Chondrocyte (in vitro differentiated cells): ENCODE results near the gene PCMTD2. TPM values are rescaled to one million over a fixed set of nuclear protein-coding genes. Genes with fewer than 3 reads are reported as not detected.

Source experiments
- DNase-seq: peaks from one replicate; pipeline ENCODE4 v3.0.0; 2021; ENCODE audit warnings: mixed read lengths, low spot score
- H3K27ac Mint-ChIP-seq: one replicate; pipeline ENCODE4 v1.8.0; 2021; ENCODE audit warnings: mild to moderate bottlenecking, moderate library complexity, mixed read lengths; ENCODE audit not compliant: unreplicated experiment
- H3K27me3 Mint-ChIP-seq: 2 replicates; pipeline ENCODE4 v1.8.0; 2021; ENCODE audit warnings: low read depth, mixed read lengths
- H3K36me3 Mint-ChIP-seq: 2 replicates; pipeline ENCODE4 v1.8.0; 2021; ENCODE audit warnings: low read depth, mixed read lengths
- H3K4me1 Mint-ChIP-seq: 2 replicates; pipeline ENCODE4 v1.8.0; 2021; ENCODE audit warnings: low read depth, mild to moderate bottlenecking, mixed read lengths
- H3K4me3 Mint-ChIP-seq: one replicate; pipeline ENCODE4 v1.8.0; 2021; ENCODE audit warnings: mild to moderate bottlenecking, moderate library complexity, mixed read lengths; ENCODE audit not compliant: unreplicated experiment
- H3K9me3 Mint-ChIP-seq: 2 replicates; pipeline ENCODE4 v1.8.0; 2021; ENCODE audit warnings: low read depth, mixed read lengths
- total RNA-seq: library from RNA; stranded (reverse); gene quantifications from 3 replicates; pipeline ENCODE4 v1.2.1, GENCODE V29; 2021
- TF ChIP-seq, protein P1 (sequence below): fragments of 200-600 bp; sonication (generic); IDR thresholded peaks from 2 replicates; pipeline ENCODE4 v1.5.0; 2021; ENCODE audit warnings: antibody characterized with exemption, mild to moderate bottlenecking, moderate library complexity

Gene PCMTD2
- total RNA-seq, 1 donor from 2014 or later, result 38.1 TPM

DNA sequence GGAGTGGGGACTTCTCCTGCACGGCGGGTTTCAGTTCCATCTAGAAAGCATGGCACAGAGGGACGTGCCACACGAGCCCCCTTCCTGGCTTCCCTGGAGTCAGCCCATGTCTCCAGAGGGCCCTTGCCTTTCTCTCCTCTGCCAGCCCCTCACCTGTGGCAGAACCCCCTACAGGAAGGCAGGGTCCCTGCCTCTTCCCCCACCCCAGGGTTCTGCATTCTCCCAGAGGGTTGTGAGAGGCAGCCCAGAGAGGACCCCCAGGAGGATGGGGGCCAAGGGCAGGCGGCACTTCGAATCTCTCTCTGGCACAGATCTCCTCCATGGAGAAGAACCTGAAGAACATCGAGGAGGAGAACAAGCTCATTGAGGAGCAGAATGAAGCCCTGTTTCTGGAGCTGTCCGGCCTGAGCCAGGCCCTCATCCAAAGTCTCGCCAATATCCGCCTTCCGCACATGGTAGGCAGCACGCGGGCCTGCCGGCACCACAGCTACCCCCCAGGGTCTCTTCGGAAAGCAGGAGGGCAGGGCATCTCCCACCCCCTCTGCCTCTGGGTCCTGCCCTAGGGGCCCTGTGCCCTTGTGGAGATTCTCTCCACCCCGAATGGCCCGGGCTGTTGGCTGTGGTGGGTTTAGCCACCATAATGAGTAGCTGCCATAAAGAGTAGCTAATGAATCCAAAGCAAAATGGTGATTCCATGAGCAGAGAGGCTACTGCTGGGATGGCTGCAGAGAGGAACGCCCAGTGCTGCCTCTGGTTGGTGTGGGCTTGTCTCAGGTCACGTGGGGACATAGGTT, 15.9 kb upstream of the PCMTD2 start:
- DNase-seq, result peak; percentile 62
- Mint-ChIP-seq H3K27ac (no peak overlapping the region), H3K36me3 (no peaks in the 10 kb centered on the region), H3K4me1 (no peaks in the 10 kb centered on the region), H3K27me3 (peaks cover 15% of the 10 kb centered on the region), H3K4me3 (no peak overlapping the region), H3K9me3 (no peaks in the 10 kb centered on the region)
- TF ChIP-seq, protein P1, sequence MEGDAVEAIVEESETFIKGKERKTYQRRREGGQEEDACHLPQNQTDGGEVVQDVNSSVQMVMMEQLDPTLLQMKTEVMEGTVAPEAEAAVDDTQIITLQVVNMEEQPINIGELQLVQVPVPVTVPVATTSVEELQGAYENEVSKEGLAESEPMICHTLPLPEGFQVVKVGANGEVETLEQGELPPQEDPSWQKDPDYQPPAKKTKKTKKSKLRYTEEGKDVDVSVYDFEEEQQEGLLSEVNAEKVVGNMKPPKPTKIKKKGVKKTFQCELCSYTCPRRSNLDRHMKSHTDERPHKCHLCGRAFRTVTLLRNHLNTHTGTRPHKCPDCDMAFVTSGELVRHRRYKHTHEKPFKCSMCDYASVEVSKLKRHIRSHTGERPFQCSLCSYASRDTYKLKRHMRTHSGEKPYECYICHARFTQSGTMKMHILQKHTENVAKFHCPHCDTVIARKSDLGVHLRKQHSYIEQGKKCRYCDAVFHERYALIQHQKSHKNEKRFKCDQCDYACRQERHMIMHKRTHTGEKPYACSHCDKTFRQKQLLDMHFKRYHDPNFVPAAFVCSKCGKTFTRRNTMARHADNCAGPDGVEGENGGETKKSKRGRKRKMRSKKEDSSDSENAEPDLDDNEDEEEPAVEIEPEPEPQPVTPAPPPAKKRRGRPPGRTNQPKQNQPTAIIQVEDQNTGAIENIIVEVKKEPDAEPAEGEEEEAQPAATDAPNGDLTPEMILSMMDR, result no peak

DNA sequence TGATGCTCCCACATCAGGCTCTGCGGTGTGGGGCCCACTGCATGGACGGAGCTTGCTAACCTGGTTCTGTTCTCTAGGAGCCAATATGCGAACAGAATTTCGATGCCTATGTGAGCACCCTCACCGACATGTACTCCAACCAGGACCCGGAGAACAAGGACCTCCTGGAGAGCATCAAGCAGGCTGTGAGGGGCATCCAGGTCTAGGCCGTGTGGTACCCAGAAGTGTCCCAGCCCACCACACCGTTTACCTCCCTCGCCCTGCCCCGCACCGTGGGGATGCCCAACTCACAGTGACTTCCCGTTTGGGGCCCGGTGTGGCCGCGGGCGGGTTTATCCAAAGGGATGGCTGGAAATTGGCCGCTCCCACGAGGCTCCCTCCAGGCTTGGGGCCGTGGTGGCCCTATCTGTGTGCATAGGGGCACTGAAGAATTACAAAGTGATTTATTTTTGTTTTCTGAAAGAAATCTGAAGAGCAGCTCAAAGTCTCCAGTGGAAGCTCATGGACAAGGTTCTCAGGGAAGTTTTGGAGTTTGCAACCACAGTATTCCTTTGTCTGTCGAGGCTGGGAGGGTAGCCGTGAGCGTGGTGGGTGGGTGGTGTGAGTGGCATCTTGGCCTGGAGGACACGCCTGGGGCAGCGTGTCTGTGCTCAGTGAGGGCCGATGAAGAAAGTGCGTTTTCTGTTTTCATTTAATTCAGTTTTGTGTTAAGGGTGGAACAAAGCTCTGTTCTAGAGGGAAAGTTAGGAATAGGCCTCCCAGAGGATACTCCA, 15.1 kb upstream of the PCMTD2 start:
- Mint-ChIP-seq H3K9me3 (no peaks in the 10 kb centered on the region), H3K4me3 (no peak overlapping the region), H3K4me1 (no peaks in the 10 kb centered on the region), H3K27ac (no peak overlapping the region), H3K27me3 (peaks cover 19% of the 10 kb centered on the region), H3K36me3 (no peaks in the 10 kb centered on the region)
- peak; percentile 88 for DNase-seq
- TF ChIP-seq, protein P1, result no peak

DNA sequence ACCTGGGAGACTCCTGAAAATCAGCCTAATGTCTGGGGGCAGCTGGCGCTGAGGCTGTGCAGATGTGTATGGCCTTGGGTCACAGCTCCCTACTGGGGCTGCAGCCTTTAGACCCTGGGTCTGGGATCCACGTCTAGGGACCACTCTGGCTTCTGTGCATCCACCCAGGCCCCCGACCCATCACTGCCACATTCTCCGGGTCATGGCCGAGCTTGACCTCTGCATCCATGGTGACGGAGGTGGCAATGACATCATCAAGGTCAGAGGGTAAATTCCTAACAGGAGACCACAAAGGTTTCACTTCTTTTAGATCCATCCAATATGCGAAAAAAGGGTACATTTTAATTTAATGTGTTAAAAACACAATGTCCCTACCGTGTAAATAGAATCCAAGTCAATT, 14.5 kb upstream of the PCMTD2 start:
- TF ChIP-seq, protein P1, result no peak
- H3K27ac Mint-ChIP-seq, result no peak overlapping the region
- no peaks in the 10 kb centered on the region for H3K4me1 Mint-ChIP-seq
- no peaks in the 10 kb centered on the region for H3K36me3 Mint-ChIP-seq
- peaks cover 24% of the 10 kb centered on the region for H3K27me3 Mint-ChIP-seq
- H3K4me3 Mint-ChIP-seq, result no peak overlapping the region
- peak; percentile 42 for DNase-seq
- no peaks in the 10 kb centered on the region for H3K9me3 Mint-ChIP-seq

DNA sequence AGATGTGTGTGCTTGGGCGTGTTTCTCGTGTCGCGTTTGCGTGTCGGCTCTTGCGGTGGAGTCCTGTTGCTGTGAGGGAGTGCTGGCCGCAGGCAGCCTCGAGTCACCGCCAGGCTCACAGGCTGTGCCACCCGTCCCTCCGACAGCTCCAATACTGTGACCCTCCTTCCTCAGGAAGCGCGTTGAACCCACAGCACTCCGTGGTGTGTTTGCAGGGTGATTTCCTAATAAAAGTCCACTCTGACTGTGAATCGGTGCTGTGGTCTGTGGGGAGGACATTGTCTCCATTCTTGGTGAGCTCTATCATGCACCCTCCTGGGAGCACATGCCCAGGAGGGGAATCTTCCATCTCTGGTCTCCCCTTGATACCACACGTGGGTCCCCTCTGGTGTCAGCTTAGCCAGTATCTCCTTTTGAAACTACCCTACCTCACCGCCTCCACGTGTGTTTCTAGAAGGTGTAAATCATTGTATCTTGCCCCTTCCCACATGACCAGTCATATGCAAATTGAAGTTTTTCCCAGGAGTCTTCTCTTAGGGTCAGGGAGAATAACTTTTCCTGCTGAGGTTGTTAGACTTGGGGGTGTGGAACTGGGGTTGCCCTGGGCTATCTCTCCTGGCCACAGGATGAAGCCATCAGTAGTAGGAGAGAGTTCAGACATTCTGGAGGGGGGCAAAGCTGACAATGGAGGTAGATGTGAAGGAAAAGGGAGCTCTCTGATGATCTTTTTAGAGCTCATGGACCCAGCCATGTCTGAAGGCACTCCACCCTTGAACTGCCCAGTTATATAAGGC, 13.3 kb upstream of the PCMTD2 start:
- Mint-ChIP-seq H3K27me3 (peaks cover 32% of the 10 kb centered on the region), H3K4me3 (no peak overlapping the region), H3K4me1 (no peaks in the 10 kb centered on the region), H3K27ac (no peak overlapping the region), H3K36me3 (peaks cover 1% of the 10 kb centered on the region), H3K9me3 (no peaks in the 10 kb centered on the region)
- TF ChIP-seq, protein P1, result no peak
- DNase-seq, result peak; percentile 67
